MM.1S (cell line): ENCODE data around the gene ZFPL1.

Source experiments
- DNase-seq: peaks from one replicate; pipeline ENCODE4 v3.0.0-alpha.2; 2015
- H2AFZ ChIP-seq: fragments of 300-600 bp; sonication (generic); 2 replicates; pipeline ENCODE4 v1.6.0; 2016; ENCODE audit warnings: antibody characterized with exemption, low read length
- H3F3A ChIP-seq: fragments of 300-600 bp; sonication (generic); 2 replicates; pipeline ENCODE4 v1.6.1; 2016; ENCODE audit warnings: mild to moderate bottlenecking, antibody characterized with exemption, low read length, moderate library complexity, mixed read lengths; ENCODE audit not compliant: insufficient read depth
- H3K27ac ChIP-seq: fragments of 300-600 bp; sonication (generic); 2 replicates; pipeline ENCODE4 v1.5.1; 2016; ENCODE audit warnings: mild to moderate bottlenecking, low read length
- H3K27me3 ChIP-seq: fragments of 300-600 bp; sonication (generic); replicated peaks from 2 replicates; pipeline ENCODE4 v1.6.0; 2016; ENCODE audit warnings: low read length; ENCODE audit not compliant: insufficient read depth
- H3K36me3 ChIP-seq: fragments of 300-600 bp; sonication (generic); replicated peaks from 2 replicates; pipeline ENCODE4 v1.6.1; 2016; ENCODE audit warnings: mild to moderate bottlenecking, low read length, mixed read lengths; ENCODE audit not compliant: insufficient read depth
- H3K4me1 ChIP-seq: fragments of 300-600 bp; sonication (generic); 2 replicates; pipeline ENCODE4 v1.6.1; 2016; ENCODE audit warnings: low read length, mixed read lengths
- H3K4me2 ChIP-seq: fragments of 300-600 bp; sonication (generic); 2 replicates; pipeline ENCODE4 v1.6.0; 2016; ENCODE audit warnings: low read depth, low read length
- H3K4me3 ChIP-seq: fragments of 300-600 bp; sonication (generic); 2 replicates; pipeline ENCODE4 v1.5.1; 2016; ENCODE audit warnings: low read length, mixed read lengths
- H3K79me2 ChIP-seq: fragments of 300-600 bp; sonication (generic); 2 replicates; pipeline ENCODE4 v1.6.1; 2016; ENCODE audit warnings: mixed run types, low read length, mixed read lengths
- H3K9ac ChIP-seq: fragments of 300-600 bp; sonication (generic); 2 replicates; pipeline ENCODE4 v1.6.1; 2016; ENCODE audit warnings: low read length, mixed read lengths
- H3K9me2 ChIP-seq: fragments of 300-600 bp; sonication (generic); replicated peaks from 2 replicates; pipeline ENCODE4 v1.6.1; 2016; ENCODE audit warnings: mild to moderate bottlenecking, low read length, mixed read lengths; ENCODE audit not compliant: insufficient read depth
- H3K9me3 ChIP-seq: fragments of 300-600 bp; sonication (generic); replicated peaks from 2 replicates; pipeline ENCODE4 v1.6.1; 2016; ENCODE audit warnings: mild to moderate bottlenecking, low read length, mixed read lengths; ENCODE audit not compliant: insufficient read depth
- H4K20me1 ChIP-seq: fragments of 300-600 bp; sonication (generic); 2 replicates; pipeline ENCODE4 v1.6.1; 2016; ENCODE audit warnings: mild to moderate bottlenecking, low read length, moderate library complexity, mixed read lengths; ENCODE audit not compliant: insufficient read depth
- CTCF ChIP-seq: fragments of 300-600 bp; sonication (generic); IDR thresholded peaks from 2 replicates; pipeline ENCODE4 v1.5.1; 2016; ENCODE audit warnings: antibody characterized with exemption, low read length, mixed read lengths
- EZH2 ChIP-seq: fragments of 300-600 bp; sonication (generic); optimal IDR thresholded peaks from 2 replicates; pipeline ENCODE3; 2017; ENCODE audit warnings: low read depth, mild to moderate bottlenecking, antibody characterized with exemption, low read length, mixed read lengths
- EZH2phosphoT487 ChIP-seq: fragments of 300-600 bp; sonication (generic); IDR thresholded peaks from 2 replicates; pipeline ENCODE4 v1.6.1; 2018; ENCODE audit warnings: antibody characterized with exemption, low read length

ZFPL1 gene

GRCh38 chr11:65078151-65078550, 5.9 kb upstream of the ZFPL1 start:
- Histone ChIP-seq H3K27ac (peak overlapping the region; percentile 37; the same call in 1 of the 2 replicates), H3K79me2 (peaks cover 63% of the 10 kb centered on the region), H3F3A (peaks cover 18% of the 10 kb centered on the region; the same call in 1 of the 2 replicates), H2AFZ (no peak overlapping the region), H3K9me2 (no peaks in the 10 kb centered on the region), H3K36me3 (0 out of 2 replicates have a peak, but pooled peaks cover 6% of the 10 kb centered on the region), H3K27me3 (no peaks in the 10 kb centered on the region), H3K9ac (no peak overlapping the region), H3K9me3 (no peaks in the 10 kb centered on the region), H4K20me1 (no peaks in the 10 kb centered on the region), H3K4me3 (no peak overlapping the region), H3K4me1 (peaks cover 30% of the 10 kb centered on the region), H3K4me2 (no peak overlapping the region)
- DNase-seq: peak; percentile 65
- no peak for TF ChIP-seq EZH2phosphoT487
- TF ChIP-seq CTCF: peak; percentile 76

GRCh38 chr11:65078786-65079342, 5.2 kb upstream of the ZFPL1 start:
- peaks cover 30% of the 10 kb centered on the region for H3K4me1 ChIP-seq
- no peak overlapping the region for H2AFZ ChIP-seq
- no peak overlapping the region for H3K9ac ChIP-seq

GRCh38 chr11:65083134-65083833, 738 bp upstream of the ZFPL1 start:
- Histone ChIP-seq H3K27ac (peak overlapping the region; percentile 74), H3K36me3 (peaks cover 3% of the 10 kb centered on the region; the same call in 1 of the 2 replicates), H3K9ac (peak overlapping the region; percentile 88), H3K9me2 (no peaks in the 10 kb centered on the region), H3K4me2 (peak overlapping the region; percentile 85), H3K4me1 (peaks cover 57% of the 10 kb centered on the region), H3K4me3 (peak overlapping the region; percentile 84), H2AFZ (peak overlapping the region; percentile 71), H4K20me1 (no peaks in the 10 kb centered on the region), H3K79me2 (peaks cover 93% of the 10 kb centered on the region), H3K9me3 (no peaks in the 10 kb centered on the region), H3K27me3 (no peaks in the 10 kb centered on the region), H3F3A (peaks cover 30% of the 10 kb centered on the region)
- TF ChIP-seq EZH2: no peak
- TF ChIP-seq CTCF: no peak
- TF ChIP-seq EZH2phosphoT487: no peak
- DNase-seq: no peak

More at GRCh38 chr11:65078786-65079342, 5.2 kb upstream of the ZFPL1 start:
- H3K36me3 ChIP-seq: 0 out of 2 replicates have a peak, but pooled peaks cover 6% of the 10 kb centered on the region
- TF ChIP-seq EZH2phosphoT487 (no peak), CTCF (no peak), EZH2 (no peak)
- no peaks in the 10 kb centered on the region for H3K9me3 ChIP-seq
- no peak overlapping the region for H3K4me3 ChIP-seq
- no peaks in the 10 kb centered on the region for H3K27me3 ChIP-seq
- peak overlapping the region; percentile 12; the same call in 1 of the 2 replicates for H3K4me2 ChIP-seq
- no peaks in the 10 kb centered on the region for H4K20me1 ChIP-seq
- DNase-seq: no peak
- peaks cover 18% of the 10 kb centered on the region; the same call in 1 of the 2 replicates for H3F3A ChIP-seq
- peaks cover 70% of the 10 kb centered on the region for H3K79me2 ChIP-seq
- no peaks in the 10 kb centered on the region for H3K9me2 ChIP-seq
- peak overlapping the region; percentile 37; the same call in 1 of the 2 replicates for H3K27ac ChIP-seq
